Right kidney (tissue), 1 donor: ENCODE measurements around the gene XPO5.

Source experiments
- DNase-seq: peaks from one replicate; pipeline ENCODE4 v3.0.0-alpha.2; 2016

The XPO5 gene

DNA sequence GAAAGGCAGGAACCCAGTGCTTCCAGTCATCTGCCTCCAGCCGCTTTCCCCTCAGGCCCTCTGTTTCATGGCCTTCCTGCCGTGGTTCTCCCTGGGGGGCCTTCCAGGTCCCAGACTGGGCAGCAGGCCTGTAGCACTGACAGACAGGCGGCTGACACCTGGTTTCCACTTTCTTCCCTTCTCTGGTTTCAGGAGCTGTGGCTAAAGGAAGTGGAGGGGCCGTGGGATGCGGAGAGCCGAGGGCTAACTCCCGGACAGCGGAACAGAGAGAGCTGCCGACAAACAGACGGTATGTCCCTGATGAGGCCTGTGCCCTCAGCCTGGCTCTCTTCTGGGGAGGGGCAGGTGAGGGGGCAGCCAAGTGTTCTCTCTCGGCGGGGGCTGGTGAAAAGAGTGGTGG lies 78.1 kb downstream of the XPO5 start:
- no peak for DNase-seq

DNA sequence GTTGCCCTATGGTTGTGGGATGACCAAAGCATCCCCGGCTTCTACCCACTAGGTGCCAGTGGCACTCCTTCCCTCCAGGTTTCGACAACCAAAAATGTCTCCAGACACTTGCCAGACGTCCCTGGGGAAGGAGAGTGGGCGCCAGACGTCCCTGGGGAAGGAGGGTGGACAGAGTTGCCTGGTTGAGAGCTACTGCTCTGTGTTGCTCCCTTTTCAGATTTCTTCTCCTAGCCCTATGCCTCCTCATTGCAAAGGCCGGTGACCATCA lies 78.8 kb downstream of the XPO5 start:
- no peak for DNase-seq

DNA sequence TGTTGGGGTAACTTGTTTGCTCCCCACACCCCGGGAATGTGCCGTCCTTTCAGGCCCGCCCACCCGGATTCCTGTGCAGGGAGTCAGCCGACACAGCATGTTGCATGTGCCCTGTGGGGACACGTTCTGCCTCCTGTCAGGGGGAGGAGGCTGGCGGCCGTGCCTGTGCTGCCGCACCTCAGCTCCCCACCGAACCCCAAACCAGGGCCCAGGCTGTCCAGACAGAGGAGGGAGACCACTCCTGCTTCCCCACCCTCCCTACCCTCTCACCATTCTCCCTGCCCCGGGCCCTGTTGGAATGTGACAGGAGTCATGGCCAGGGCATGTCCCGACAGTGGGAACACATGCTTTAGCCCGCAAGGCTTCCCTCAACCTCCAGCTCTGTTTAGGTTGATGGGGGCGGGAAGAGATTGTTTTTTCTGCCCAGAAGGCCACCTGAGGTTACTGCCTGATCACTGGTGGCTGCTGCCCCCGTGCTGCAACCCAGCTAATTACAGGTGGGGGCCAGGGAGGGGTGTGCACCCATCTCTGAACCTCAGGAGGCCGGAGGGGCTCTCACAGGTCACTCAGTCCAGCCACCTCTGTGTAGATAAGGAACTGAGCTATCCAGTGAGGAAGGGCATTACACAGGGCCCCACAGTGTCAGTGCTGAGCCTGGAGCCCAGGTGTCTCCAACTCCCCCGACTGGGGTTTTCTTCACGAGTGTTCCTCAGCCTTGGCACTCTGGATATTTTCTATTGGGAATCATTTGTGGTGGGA lies 79.3 kb downstream of the XPO5 start:
- DNase-seq: no peak

DNA sequence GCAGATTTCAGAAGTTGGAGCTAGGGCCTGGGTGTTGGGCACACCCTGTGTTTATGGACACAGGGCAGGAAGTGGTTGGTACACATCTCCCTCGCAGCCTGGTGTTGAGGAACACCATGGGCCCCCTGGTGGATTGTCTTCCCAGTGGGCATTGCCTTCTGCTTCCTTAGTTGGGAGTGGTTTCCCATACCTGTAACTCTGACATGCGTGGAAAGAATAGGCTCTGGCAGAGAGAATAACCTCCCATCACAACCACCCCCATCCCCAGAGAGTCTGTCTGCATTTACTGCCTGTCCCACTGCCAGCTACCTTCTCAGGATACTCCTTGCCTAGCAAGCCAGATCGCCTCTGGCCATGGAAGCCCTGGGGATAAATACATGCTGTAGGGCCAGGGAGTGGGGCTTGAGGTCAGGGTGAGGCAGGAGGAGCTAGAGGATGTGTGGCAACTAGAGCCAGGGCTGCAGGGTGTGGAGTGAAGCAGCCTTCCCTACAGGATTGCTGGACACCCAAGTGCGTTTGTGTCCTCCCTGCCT lies 80.4 kb downstream of the XPO5 start:
- DNase-seq: no peak

DNA sequence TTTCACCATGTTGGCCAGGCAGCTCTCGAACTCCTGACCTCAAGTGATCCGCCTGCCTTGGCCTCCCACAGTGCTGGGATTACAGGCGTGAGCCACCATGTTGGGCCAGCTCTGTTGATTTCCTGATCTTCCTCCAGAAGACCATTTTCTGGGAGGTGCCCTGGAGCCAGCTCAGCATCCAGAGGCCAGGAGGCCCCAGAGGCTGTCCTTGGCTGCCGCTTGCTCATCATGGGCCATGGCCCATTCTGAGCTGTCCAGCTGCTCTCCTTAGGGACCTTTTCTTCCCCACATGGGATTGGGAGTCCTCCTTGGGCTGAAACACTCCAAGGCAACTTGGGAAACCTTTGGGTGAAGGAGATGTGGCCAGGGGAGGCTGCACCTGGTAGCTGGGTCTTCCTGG lies 81.1 kb downstream of the XPO5 start:
- no peak for DNase-seq

DNA sequence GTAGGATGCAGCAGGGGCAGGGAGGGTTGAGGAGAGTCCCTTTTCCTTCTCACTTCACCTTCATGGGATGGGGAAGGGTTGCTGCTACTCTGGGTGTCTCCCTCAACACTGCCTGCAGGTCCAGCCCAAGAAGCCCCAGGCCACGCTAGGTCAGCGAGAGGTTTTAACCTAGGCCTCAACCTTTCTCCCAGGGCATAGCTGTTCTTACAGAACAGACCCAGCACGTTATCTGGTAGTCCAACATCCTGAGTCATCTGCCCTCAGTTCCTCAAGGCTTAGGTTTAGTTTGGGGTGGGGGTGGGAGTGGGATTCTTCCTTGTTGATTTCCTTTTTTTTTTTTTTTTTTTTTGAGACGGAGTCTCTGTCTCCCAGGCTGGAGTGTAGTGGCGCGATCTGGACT lies 81.5 kb downstream of the XPO5 start:
- DNase-seq: no peak

DNA sequence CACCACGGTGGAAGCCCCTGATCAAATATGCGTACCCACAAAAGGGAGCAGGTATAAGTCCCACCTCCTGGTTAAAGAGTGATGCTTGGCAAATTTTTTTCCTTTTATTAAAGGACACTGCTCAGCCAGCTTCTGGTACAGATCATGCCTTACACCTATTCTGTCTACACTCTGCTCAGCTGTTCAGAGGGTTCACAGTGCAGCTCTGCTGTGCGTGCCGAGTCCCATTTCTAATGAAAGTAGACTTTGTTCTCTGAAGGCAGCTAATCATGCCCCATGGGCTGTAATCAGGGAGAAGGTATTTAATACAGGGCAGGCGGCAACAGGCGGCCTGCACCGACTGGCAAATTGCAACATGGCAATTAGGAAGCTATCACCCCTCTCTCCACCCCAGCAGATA lies 82.0 kb downstream of the XPO5 start:
- no peak for DNase-seq

DNA sequence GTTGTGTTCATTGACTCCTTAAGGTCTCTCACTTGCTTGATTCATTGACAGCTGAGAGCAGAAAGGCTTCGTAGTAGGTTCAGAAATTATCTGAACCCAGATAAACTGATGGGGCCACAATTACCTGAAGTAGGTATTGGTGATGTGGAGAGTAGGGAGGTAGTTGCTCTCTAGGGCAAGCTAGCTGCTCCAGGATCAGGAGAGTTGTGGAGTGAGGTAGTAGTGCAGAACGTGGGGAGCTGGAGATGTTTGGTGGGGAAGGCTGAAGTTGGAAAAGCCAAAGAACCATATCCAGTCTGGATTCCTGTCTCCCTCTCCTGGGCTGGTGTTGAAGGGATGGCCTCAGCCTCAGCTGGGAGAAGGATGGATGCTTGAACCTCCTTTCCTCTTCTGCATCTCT lies 82.6 kb downstream of the XPO5 start:
- DNase-seq: no peak

DNA sequence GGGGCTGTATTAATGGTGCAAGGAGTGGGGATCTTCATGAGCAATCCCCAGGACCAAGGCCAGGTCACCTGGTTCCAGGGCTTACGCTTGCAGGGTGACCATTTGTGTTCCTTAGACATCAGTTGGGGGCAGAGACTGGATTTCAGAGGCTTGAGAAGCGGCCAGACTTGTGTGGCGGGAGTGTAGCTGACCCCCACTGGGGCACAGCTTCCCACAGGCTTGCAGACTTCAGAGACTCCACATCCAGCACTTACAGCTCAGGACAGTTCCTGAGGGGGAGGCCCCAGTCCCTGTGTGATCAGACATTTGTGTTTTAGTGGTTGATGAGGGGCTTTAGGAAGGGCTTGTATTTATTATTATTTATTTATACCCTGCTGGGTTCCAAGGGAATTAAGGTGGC lies 83.2 kb downstream of the XPO5 start:
- DNase-seq: no peak

DNA sequence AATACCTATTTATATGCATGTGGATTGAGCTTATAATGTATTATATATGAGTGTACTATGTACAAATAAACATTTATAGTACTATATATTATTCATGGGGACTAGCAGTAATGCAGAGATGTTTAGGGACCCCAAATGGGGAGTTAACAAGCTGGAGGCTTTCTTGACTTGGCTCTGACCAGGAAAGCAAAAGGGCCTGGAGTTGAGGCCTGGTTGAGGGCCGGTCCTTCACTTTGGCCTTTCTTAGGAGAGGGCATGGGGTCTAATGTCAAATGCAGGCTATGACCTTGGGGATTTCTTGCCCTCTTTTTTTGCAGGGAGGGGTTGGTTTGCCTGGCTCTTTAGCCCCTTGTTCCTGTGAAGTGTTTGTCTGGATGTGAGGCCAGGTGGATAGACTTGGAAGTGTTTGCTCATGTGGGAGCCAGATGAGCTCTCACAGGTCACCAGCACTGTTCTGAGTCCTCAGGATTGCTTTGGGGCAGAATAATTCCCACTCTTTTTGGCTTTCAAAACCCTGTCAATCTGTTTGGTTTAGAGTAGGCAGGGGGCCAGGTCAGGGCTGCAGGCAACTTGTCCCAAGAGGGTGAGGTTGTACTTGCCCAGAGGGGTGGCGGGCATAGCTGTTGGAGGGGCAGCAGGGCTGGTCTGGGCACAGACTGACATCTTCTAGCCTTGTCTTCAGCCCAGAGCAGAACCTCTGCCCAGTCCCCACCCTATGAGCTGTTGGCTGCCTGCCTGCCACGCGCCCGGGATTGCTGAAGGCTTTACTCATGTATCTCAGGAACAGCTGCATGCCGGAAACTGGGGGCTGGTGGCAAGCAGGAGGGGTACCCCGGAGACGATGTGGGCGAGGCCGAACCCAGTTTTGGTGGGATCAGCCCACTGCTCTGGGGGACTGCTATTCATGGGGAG lies 83.8 kb downstream of the XPO5 start:
- no peak for DNase-seq

DNA sequence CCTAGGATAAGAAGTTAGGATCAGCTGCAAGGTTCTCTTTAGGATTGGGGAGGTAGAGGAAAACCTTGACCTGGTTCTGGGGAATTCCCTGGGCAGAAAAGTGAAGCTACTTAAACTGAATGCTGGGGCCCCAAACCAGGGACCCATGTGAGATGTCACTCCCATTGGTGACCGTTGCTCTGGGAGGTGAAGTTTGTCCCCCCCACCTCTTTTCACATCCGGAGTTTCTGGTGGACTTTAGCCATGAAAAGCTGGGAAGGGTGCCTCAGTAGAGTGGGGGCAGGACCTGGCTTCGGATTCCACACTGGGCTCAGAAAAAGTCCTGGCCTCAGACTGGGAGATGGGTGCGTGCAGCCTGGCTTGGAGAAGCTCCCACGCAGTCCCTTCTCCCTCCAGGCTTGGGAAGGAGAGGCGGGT lies 85.3 kb downstream of the XPO5 start:
- no peak for DNase-seq

DNA sequence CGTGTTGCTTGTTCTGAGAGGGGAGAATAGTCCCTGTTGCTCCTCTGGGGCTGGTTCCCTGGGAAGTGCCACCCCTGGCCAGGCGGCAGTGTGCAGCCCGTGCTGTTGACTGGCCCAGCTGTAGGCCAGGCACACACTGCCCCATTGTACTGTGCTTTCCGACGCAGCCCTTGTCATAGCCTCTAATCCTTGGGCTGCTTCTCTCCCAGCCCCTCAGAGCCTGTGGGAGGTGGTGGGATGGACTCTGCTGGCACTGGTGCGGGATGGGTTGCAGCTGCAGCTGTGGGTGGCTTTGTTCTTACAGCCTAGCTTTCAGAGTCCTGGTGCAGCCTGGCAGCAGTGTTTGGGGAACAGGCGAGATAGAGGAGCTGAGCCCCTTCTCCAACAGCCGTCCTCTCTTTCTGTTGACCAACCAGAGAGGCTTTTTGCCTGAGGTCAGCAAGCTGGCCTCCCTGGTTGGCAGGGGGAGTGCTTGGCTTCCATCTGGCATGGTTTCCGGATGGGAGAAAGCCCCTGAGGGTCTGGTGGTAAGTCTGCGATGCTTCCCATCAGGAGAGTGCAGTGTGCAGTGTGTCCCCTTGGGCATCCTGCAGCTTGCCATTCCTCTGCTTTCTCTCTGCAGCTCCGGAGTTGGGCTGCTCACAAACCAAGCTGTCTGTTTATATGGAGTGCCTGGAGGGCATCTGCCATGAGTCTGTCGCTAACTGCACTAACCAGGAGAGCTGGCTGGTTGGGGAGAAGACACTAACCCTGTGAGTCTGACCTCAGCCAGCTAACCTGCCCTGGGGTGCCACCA lies 86.4 kb downstream of the XPO5 start:
- no peak for DNase-seq

DNA sequence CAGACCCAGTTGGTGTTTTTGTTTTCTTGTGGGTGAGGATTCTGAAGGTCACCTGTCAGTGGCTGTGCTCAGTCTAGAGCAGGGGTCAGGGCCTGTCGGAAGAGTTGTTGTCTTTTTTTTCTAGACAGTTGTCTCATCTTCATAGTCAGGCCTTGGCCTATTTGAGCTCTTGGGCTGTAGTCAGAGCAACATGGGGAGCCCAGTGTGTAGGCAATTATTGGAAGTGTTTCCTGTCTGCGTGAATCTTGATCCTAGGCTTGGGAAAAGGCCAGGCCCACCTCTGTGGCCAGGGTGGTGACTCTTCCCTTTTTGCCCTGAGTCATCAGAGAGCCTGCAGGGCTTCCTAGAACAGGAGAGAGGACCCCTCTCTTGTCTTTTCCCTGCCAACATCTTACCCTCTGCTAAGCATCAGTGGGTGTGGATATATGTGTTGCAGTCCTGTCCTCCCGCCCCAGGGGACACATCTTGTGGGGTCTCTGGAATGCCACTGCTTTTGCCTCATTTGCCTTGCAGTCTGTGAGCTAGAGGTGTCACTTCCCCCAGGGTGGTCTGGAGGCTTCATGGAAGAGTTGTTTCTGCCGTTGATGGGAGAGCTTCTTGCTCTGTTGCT lies 87.1 kb downstream of the XPO5 start:
- no peak for DNase-seq

DNA sequence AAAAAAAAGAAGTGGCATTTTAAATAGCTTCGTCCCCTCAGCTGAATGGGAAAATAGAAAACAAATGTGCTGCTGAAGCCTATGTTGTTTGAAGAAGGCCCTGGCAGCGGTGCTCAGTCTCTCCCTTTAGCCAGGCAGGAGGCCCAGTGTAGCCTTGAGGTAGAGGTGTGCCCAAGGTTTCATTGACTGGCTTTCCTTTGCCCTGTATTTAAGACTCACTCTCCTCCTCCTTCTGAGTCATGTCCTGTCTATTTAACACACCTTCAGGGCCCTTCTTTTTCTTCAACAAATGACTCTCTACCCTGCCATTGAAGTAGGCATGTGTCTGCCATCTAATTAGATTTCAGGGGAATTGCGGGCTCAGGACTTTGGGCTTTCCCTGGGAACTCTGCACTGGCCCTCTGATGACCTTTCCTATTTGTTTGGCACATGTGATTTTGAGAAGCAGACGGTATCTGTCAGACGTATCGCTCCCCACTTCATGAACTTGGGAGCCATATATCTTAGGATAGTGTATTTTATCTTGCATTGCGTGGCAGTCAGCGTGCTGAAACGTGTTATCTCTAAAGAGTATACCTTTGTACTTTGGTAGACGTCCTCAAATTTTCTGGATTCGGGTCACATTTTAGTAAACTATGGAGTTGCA lies 94.1 kb downstream of the XPO5 start:
- no peak for DNase-seq

DNA sequence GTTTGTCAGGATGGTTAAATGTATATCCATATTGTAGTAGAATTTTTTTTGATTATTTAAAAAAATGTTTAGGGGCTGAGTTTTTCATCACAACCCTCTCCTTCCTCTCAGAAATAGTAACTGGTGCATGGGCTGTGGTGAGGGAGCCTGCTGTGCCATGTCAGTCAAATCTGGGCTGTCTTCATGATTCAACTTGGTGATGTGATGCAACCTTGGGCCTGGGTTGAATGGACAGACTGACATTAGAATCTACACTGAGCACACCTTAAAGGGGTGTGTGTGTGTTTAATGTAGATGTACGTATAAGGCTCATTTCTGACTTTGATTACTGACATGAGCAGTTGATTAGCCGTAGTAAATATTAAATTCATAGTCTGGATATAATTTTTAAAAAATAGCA lies 94.8 kb downstream of the XPO5 start:
- DNase-seq: no peak

DNA sequence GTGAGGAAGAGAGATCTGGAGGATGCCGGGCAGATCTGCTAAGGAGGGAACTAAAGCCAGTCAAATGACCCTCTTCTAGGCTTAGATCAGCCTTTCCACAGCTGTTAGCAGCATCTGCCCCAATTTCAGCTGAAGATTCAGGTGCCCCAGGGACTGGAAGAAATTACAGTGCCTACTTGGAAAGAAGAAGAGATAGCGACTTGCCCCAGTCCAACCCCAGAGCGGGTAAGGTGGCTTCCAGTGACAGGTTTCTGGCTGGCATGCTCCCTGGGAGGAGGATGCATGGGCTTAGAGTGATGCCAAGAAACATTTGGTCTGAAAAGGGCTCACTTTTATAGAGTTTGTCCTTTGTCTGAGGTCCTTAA lies 97.8 kb downstream of the XPO5 start:
- DNase-seq: no peak

DNA sequence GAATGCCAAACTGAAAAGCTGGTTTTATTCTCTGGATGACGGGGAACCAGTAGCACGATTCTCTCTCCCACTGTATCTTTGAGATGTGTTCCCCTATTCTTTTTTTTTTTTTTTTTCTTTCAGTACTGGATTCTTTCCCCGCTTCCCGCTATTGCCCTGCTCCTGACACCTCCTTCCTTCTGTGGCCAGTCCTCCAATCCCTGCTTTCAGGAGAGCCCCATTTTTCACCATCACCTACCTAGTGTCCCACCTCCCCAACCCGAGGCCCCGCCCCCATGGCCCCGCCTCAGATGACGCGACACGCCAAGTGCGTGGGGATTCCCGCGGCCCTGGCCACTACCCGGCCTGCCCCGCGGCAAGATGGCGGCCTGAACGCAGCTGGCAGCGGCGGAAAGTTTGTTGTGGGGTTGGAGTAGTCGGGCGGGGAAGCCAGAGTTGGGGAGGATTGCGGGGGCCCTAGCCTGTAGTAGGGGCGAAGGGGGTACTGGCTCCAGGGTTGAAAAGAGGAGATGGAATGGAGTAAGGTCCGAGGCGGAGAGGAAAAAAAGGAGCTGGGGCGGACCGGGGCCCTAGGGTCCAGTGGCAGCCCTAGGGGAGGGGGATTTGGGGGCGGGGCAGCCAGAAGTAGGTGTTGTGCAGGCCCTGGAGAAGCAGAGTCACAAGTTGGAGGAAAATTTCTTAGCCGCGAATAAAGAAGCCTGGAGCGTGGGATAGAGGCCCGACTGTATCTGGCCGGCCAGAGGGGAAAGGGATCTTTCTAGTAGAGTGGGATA lies 98.4 kb downstream of the XPO5 start, which contains the start of gene TJAP1:
TSS of gene TJAP1 (plus strand) at position 336 of the 773 bp plus-strand sequence. CDS start 21,432 bp downstream, outside the sequence.
- DNase-seq: peak; percentile 59

DNA sequence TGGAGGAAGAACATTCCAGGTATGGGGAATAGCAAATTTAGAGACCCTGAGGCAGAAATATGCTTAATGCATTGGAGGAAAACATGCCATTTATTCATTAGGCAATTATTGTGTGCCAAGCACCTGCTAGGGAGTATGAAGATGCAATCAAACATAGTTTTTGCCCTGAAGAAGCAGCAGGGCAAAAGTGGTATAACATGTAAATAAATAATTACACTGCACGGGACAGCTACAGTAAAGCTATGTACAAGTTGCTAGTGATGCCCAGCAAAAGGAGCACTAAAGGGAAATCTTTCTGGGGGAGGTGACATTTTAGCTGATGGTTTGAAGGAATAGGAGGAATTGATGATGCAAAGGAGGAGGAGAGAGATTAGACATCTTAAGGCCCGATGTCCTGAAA lies 99.1 kb downstream of the XPO5 start:
- no peak for DNase-seq

DNA sequence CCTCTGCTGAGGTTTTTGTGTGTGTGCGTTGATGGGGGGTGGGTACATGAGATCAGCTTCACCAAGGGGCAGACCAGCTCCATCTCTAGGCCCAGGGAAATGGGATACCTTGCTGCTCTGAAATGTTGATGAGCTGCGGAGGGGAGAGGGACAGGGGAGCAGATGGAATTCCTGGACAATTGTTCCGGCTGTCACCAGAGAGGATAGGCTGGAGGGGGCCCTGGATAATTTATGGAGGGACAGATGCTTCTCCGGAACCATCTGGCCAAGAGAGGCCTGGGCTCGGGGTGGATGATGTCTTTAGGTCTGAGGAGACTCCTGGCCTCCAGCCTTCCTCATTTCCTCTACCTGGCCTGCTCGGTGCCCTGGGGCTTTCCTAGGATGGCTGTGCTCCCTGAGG lies 100.3 kb downstream of the XPO5 start:
- no peak for DNase-seq

DNA sequence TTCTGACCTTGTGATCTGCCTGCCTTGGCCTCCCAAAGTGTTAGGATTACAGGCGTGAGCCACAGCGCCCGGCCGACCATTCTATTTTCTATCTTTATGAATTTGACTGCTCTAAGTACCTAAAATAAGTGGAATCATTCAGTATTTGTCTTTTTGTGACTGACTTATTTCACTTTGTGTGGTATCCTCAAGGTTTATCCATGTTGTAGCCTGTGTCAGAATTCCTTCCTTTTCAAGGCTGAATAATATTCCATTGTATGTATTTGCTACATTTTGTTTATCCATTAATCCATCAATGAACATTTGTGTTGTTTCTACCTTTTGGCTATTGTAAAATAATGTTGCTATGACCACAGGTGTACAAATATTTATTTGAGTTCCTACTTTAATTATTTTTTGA lies 103.3 kb downstream of the XPO5 start:
- no peak for DNase-seq
